K562 (cell line): Measurements from ENCODE around the gene AURKB. TPM values are rescaled to one million over a fixed set of nuclear protein-coding genes. Genes with fewer than 3 reads are reported as not detected.
A peak's percentile ranks its signal among the peaks of the same experiment; 100 is the strongest.

Experiments
- ATF2 ChIP-seq: sonication (generic); formaldehyde crosslinking; IDR thresholded peaks from 2 replicates; pipeline ENCODE4 v1.8.1; 2022; ENCODE audit warnings: missing genetic modification reagents
- CEBPB ChIP-seq: fragments of 450-650 bp; IDR thresholded peaks from 2 replicates; pipeline ENCODE4 v1.6.1; 2016; ENCODE audit warnings: missing genetic modification characterization, missing compliant biosample characterization
- FOS ChIP-seq: IDR thresholded peaks from 3 replicates; pipeline ENCODE4 v1.6.1; 2011; ENCODE audit not compliant: insufficient read length; ENCODE audit errors: extremely low read depth
- HMGN3 ChIP-seq: IDR thresholded peaks from 2 replicates; pipeline ENCODE4 v1.6.1; 2011; ENCODE audit warnings: borderline replicate concordance, low read depth, mild to moderate bottlenecking, mixed read lengths, low read length; ENCODE audit not compliant: insufficient read length; ENCODE audit errors: extremely low read depth
- MCM2 ChIP-seq: fragments of 450-650 bp; IDR thresholded peaks from 2 replicates; pipeline ENCODE4 v1.6.1; 2017; ENCODE audit warnings: low read depth, mild to moderate bottlenecking
- MEIS2 ChIP-seq: fragments of 450-650 bp; IDR thresholded peaks from 2 replicates; pipeline ENCODE4 v1.6.1; 2014; ENCODE audit warnings: mild to moderate bottlenecking; ENCODE audit not compliant: partially characterized antibody
- MTA1 ChIP-seq: fragments of 450-650 bp; IDR thresholded peaks from 2 replicates; pipeline ENCODE4 v1.6.1; 2017; ENCODE audit warnings: borderline replicate concordance
- RNF219 ChIP-seq: fragments of 250-450 bp; sonication (Bioruptor Pico); IDR thresholded peaks from 2 replicates; pipeline ENCODE4 v1.5.0; 2022; ENCODE audit warnings: mild to moderate bottlenecking
- SUPT5H ChIP-seq: fragments of 450-650 bp; IDR thresholded peaks from 2 replicates; pipeline ENCODE4 v1.6.1; 2016
- TAL1 ChIP-seq: fragments of 450-650 bp; IDR thresholded peaks from 2 replicates; pipeline ENCODE4 v1.6.1; 2016; ENCODE audit warnings: mild to moderate bottlenecking
- THAP7 ChIP-seq: fragments of 250-450 bp; sonication (Bioruptor Pico); IDR thresholded peaks from 2 replicates; pipeline ENCODE4 v1.5.0; 2021
- U2AF1 ChIP-seq: fragments of 200-400 bp; formaldehyde crosslinking; optimal IDR thresholded peaks from 2 replicates; pipeline ENCODE3; 2017; ENCODE audit warnings: mild to moderate bottlenecking, low read depth, low read length, moderate library complexity
- UBTF ChIP-seq, 2 experiments: IDR thresholded peaks; 2 replicates each; pipeline ENCODE4 v1.6.1; 2012; ENCODE audit warnings: improper control_type of control experiment in 2 of 2, low read depth in 2 of 2, low read length in 2 of 2, borderline replicate concordance in 1 of 2
- YY1 ChIP-seq, 3 experiments: IDR thresholded peaks; 2 replicates each; pipeline ENCODE4 v1.6.1; 2011; ENCODE audit warnings: low read length in 2 of 3, mild to moderate bottlenecking in 2 of 3, moderate library complexity in 2 of 3, borderline replicate concordance in 1 of 3, control low read depth in 1 of 3, low read depth in 1 of 3; ENCODE audit not compliant: insufficient read depth in 3 of 3, insufficient replicate concordance in 2 of 3, control insufficient read depth in 1 of 3, insufficient read length in 1 of 3; ENCODE audit errors: extremely low read depth in 1 of 3
- ZBTB11 ChIP-seq, 3 experiments: fragments of 200-800 bp in 1 of 3; fragments of 250-450 bp in 1 of 3; fragments of 450-650 bp in 1 of 3; sonication (Bioruptor Pico) in 1 of 3; sonication (Bioruptor generic) in 1 of 3; formaldehyde crosslinking in 1 of 3; IDR thresholded peaks; 2 replicates each; pipeline versions ENCODE4 v1.6.1 to v1.8.0; 2016 to 2022; ENCODE audit warnings: mild to moderate bottlenecking in 2 of 3, missing genetic modification characterization in 2 of 3, missing compliant biosample characterization in 1 of 3, moderate library complexity in 1 of 3
- ZEB2 ChIP-seq: fragments of 450-650 bp; IDR thresholded peaks from 2 replicates; pipeline ENCODE4 v1.6.1; 2016
- polyA plus RNA-seq, 8 experiments: library from polyadenylated mRNA; depleted of rRNA in 4 of 8; stranded (reverse) in 5 of 8; unstranded in 3 of 8; fragments of >200 nt; fragmentation: Nextera tagmentation in 2 of 8; fragmentation: Illumina TruSeq in 1 of 8; extraction: Ambion mirVana in 2 of 8; extraction: Trizol in 1 of 8; gene quantifications; 2 replicates each; pipeline versions ENCODE4 v1.2.1 to v1.2.3, GENCODE V29; 2011 to 2014; ENCODE audit warnings: inconsistent platforms in 1 of 8, missing spikeins in 1 of 8
- total RNA-seq, 7 experiments: library from RNA; depleted of rRNA in 6 of 7; stranded (reverse); fragments of >200 nt in 6 of 7; fragmentation: Illumina TruSeq in 2 of 7; extraction: Trizol in 2 of 7; gene quantifications; 2 replicates each; pipeline versions ENCODE4 v1.2.1 to v1.2.3, GENCODE V29; 2011 to 2021; ENCODE audit warnings: low replicate concordance in 1 of 7

The AURKB gene
- total and polyA plus RNA-seq, 9 of the 15 experiments (the other 6 are each of a cell fraction or from before 2014, with no cell fraction given) = 27.2 to 114 (median 74.8) TPM

- peak; percentile 31; the same call in 1 of the 2 replicates for TF ChIP-seq TAL1
- peak; percentile 63 for TF ChIP-seq CEBPB (tag)
- peak; percentile 68 for TF ChIP-seq SUPT5H
- TF ChIP-seq MCM2 = no peak
- no peak for TF ChIP-seq ATF2 (CRISPR knock-in tag)
- peak in 1 of 3 experiments; percentile 10 for TF ChIP-seq YY1 (IDR thresholded peaks at IDR 0.05; ENCODE audit: borderline replicate concordance in 1 of 3, control insufficient read depth in 1 of 3, extremely low read depth in 1 of 3, insufficient read depth in 3 of 3, insufficient read length in 1 of 3, insufficient replicate concordance in 2 of 3, low read depth in 1 of 3, low read length in 2 of 3)
- no peak for TF ChIP-seq RNF219 (CRISPR knock-in tag)
- TF ChIP-seq MTA1 = no peak
- TF ChIP-seq THAP7 (CRISPR knock-in tag) = no peak
- TF ChIP-seq MEIS2 = peak; percentile 63
- no peak for TF ChIP-seq ZBTB11 (CRISPR knock-in tag; IDR thresholded peaks at IDR 0.05)
- TF ChIP-seq FOS = peak; percentile 83
- TF ChIP-seq U2AF1 = no peak
- TF ChIP-seq ZEB2 = peak; percentile 44; the same call in 1 of the 2 replicates
- no peak for TF ChIP-seq UBTF (IDR thresholded peaks at IDR 0.05; ENCODE audit: borderline replicate concordance in 1 of 2, low read depth in 2 of 2, low read length in 2 of 2)
- no peak for TF ChIP-seq HMGN3
These were observed 18.1 kb downstream of the AURKB start (continued) for GRCh38 chr17:8192070-8192815.
